IPS-18a (cell line): ENCODE measurements around the gene ANTXR2.

Experiments
- H3K27ac ChIP-seq: one replicate; pipeline ENCODE4 v1.5.1; 2013; ENCODE audit warnings: low read length
- H3K27me3 ChIP-seq: one replicate; pipeline ENCODE4 v1.6.1; 2013; ENCODE audit warnings: mild to moderate bottlenecking, low read length; ENCODE audit not compliant: control insufficient read depth, insufficient read depth
- H3K36me3 ChIP-seq: one replicate; pipeline ENCODE4 v1.6.1; 2013; ENCODE audit warnings: low read depth, low read length; ENCODE audit not compliant: control insufficient read depth
- H3K4me1 ChIP-seq: one replicate; pipeline ENCODE4 v1.6.1; 2013; ENCODE audit warnings: low read depth, low read length; ENCODE audit not compliant: control insufficient read depth
- H3K4me3 ChIP-seq: one replicate; pipeline ENCODE4 v1.5.1; 2013; ENCODE audit warnings: low read length
- H3K9ac ChIP-seq: one replicate; pipeline ENCODE4 v1.6.1; 2013; ENCODE audit warnings: mild to moderate bottlenecking, low read length, moderate library complexity
- H3K9me3 ChIP-seq: one replicate; pipeline ENCODE4 v1.6.1; 2013; ENCODE audit warnings: low read depth, low read length; ENCODE audit not compliant: control insufficient read depth

Gene ANTXR2

DNA sequence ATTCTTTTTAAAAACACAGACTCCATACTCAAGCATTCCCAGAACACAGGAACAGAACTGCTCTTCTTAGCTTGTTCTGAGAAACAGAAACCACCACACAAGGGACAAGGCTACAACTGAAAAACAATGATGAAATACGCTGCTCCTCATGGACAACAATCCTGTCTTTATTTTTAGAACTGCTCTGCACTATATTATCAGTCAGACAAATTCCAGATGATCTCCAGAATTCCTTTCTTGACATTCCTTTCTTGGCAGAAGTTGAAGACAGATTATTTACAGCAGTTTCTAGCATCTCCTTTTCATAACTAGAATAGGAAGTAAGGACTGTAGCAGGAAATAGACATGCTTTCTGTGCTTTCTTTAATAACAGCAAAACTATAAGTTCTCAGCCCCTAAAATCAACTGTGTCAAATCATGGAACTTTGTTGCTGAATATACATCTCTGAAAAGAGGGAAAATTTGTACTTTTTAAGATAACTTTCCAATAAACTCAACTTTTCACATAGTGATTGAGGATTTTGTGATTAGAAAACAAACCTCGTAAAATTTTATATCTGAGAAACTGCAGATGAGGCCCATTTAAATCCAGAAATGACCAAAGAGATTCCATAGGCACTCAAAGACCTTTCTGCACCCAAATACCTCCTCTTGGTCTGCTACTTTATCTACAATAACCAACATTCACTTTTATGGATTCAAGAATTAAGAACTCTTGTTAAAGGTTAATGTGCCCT is 35.9 kb downstream of the ANTXR2 start:
- Histone ChIP-seq H3K9me3 (no peaks in the 10 kb centered on the region), H3K9ac (no peak overlapping the region), H3K4me3 (no peak overlapping the region), H3K27ac (no peak overlapping the region), H3K27me3 (no peaks in the 10 kb centered on the region), H3K4me1 (no peaks in the 10 kb centered on the region), H3K36me3 (no peaks in the 10 kb centered on the region)

DNA sequence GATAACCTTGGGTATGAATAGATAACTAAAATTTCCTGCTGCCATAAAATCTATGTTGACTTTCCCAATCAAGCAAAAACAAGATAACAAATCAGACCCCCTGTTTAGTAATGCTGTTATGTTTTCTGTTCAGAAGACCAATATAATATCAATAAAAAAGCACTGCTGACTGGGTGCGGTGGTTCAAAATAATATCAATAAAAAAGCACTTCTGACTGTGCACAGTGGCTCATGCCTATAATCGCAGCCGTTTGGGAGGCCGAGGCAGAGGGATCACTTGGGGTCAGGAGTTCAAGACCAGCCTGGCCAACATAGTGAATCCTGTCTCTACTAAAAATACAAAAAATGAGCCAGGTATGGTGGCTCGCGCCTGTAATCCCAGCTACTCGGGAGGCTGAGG is 36.7 kb downstream of the ANTXR2 start:
- no peaks in the 10 kb centered on the region for H3K9me3 ChIP-seq
- H3K9ac ChIP-seq, result no peak overlapping the region
- no peaks in the 10 kb centered on the region for H3K36me3 ChIP-seq
- H3K27ac ChIP-seq, result no peak overlapping the region
- H3K27me3 ChIP-seq, result no peaks in the 10 kb centered on the region
- H3K4me1 ChIP-seq, result no peaks in the 10 kb centered on the region
- no peak overlapping the region for H3K4me3 ChIP-seq

DNA sequence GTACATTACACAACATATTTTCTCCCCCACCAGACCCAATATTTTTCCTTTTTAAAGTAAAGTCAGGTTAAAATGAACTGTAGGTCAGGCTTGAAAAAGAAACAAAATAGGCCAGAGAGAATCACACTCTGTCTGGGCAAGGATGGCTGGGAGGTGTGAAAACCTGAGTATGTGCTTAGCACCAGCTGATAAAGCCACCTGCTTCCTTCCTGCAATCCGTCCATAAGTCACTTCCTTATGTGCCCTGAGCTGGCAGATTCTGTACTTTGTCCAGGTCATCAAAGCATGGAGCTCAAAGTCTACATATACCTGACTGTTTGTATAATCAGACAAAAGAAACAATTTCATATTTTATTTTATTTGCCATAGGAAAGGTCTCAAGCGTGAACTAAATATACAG is 37.7 kb downstream of the ANTXR2 start:
- Histone ChIP-seq H3K27ac (no peak overlapping the region), H3K9me3 (no peaks in the 10 kb centered on the region), H3K36me3 (no peaks in the 10 kb centered on the region), H3K4me3 (no peak overlapping the region), H3K9ac (no peak overlapping the region), H3K4me1 (no peaks in the 10 kb centered on the region), H3K27me3 (no peaks in the 10 kb centered on the region)

DNA sequence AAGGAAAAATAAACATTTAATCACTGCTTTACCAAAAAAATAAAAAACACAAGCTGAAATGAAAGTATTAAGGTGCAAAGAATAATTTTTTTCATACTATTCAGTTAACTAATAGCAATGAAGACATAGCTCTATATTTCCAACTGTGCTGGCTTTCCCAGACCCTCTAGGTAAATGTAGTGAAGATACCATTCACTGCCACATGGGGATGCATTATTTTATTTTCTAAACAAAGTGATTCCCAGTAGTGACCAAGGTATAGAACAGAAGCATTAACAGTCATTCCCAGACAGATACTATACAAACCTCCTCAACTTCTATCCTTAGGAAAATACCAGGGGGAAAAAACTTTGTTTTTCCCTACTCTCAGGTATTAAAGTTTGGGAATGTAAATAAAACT is 39.4 kb downstream of the ANTXR2 start:
- H3K27ac ChIP-seq, result no peak overlapping the region
- H3K27me3 ChIP-seq, result no peaks in the 10 kb centered on the region
- no peaks in the 10 kb centered on the region for H3K36me3 ChIP-seq
- no peaks in the 10 kb centered on the region for H3K4me1 ChIP-seq
- no peaks in the 10 kb centered on the region for H3K9me3 ChIP-seq
- H3K4me3 ChIP-seq, result no peak overlapping the region
- H3K9ac ChIP-seq, result no peak overlapping the region

DNA sequence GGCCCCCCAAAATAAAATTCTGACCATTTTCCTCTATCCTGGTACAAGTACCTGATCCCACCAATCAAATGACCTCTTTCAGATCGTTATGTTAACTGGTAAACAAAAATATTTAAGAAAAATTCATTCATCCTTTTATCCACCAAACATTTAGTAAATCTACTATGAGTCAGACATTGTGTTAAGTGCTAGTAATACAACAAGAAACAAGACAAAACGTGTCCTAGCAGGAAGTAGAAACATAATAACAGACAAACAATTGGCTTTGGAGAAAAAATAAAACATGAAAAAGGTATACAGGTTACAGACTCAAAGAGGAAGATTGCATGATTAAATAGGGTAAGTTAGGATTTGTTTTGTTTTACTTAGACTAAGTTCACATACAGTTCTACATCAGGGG is 43.7 kb downstream of the ANTXR2 start:
- H3K4me3 ChIP-seq, result no peak overlapping the region
- no peaks in the 10 kb centered on the region for H3K36me3 ChIP-seq
- H3K27ac ChIP-seq, result no peak overlapping the region
- no peaks in the 10 kb centered on the region for H3K4me1 ChIP-seq
- no peak overlapping the region for H3K9ac ChIP-seq
- H3K27me3 ChIP-seq, result no peaks in the 10 kb centered on the region
- no peaks in the 10 kb centered on the region for H3K9me3 ChIP-seq

DNA sequence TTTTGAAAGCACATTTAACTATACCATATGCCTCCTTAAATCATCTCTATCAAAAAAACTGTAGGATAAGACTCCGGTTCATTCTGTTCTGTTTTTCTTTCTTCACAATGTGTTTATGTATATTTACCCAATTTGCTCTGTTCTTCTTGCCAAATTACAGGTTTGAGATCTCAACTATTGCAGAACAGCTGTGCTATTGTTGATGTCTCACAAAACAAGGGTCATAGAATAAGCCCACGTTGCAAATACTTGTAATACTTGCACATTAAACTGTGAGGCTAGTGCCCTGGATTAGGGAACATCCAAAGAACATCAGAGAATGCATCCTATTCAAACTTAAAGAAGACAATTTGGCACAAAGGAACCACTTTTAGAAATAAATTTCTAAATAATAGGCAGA is 45.4 kb downstream of the ANTXR2 start:
- Histone ChIP-seq H3K36me3 (no peaks in the 10 kb centered on the region), H3K9ac (no peak overlapping the region), H3K27ac (no peak overlapping the region), H3K9me3 (no peaks in the 10 kb centered on the region), H3K4me3 (no peak overlapping the region), H3K27me3 (no peaks in the 10 kb centered on the region), H3K4me1 (no peaks in the 10 kb centered on the region)

DNA sequence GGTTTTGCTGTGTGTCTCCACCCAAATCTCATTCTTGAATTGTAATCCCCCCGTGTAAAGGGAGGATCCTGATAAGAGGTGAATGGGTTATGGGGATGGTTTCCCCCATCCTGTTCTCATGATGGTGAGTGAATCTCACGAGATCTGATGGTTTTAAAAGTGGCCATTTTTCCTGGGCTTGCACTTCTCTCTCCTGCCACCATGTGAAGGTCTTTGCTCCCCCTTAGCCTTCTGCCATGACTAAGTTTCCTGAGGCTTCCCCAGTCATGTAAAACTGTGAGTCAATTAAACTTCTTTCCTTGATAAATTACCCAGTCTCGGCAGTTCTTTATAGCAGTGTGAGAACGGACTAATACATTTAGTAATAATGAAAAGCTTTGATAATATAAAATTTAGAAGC is 46.9 kb downstream of the ANTXR2 start:
- no peak overlapping the region for H3K9ac ChIP-seq
- no peaks in the 10 kb centered on the region for H3K27me3 ChIP-seq
- H3K4me1 ChIP-seq, result no peaks in the 10 kb centered on the region
- H3K9me3 ChIP-seq, result no peaks in the 10 kb centered on the region
- H3K36me3 ChIP-seq, result no peaks in the 10 kb centered on the region
- H3K4me3 ChIP-seq, result no peak overlapping the region
- no peak overlapping the region for H3K27ac ChIP-seq

DNA sequence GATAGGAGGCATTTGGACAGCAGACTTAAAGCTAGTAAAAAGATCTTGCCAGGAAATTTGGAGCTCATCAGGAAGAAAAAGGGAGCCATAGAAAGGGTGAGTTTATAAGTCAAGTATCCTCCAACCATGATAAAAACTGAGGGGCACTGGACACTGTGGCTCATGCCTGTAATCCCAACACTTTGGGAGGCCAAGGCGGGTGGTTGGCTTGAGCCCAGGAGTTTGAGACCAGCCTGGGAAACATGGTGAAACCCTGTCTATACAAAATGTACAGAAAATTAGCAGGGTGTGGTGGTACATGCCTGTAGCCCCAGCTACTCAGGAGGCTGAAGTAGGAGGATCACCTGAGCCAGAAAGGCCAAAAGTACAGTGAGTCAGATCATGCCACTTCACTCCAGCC is 48.7 kb downstream of the ANTXR2 start:
- Histone ChIP-seq H3K9ac (no peak overlapping the region), H3K36me3 (no peaks in the 10 kb centered on the region), H3K4me1 (no peaks in the 10 kb centered on the region), H3K9me3 (no peaks in the 10 kb centered on the region), H3K27me3 (no peaks in the 10 kb centered on the region), H3K4me3 (no peak overlapping the region), H3K27ac (no peak overlapping the region)

DNA sequence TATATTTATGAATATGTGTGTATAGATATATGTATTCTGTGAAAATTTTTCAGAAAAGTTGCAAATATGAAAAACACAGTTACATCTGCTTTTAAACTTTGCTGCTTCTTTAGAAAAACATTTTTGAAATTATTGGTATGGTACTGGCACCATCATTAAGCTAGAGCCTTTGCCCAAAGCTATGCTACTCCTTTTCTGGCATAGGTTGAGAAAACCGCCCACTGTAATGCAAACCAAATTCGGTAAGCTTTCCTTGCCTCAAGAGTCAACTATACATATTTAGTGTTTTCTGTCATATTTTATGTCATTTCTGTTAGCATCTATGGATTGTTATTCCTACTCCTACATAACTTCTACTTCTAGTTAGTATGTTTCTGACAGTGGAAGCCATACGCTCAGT is 50.7 kb downstream of the ANTXR2 start:
- Histone ChIP-seq H3K36me3 (no peaks in the 10 kb centered on the region), H3K4me1 (no peaks in the 10 kb centered on the region), H3K27ac (no peak overlapping the region), H3K27me3 (no peaks in the 10 kb centered on the region), H3K4me3 (no peak overlapping the region), H3K9me3 (no peaks in the 10 kb centered on the region), H3K9ac (no peak overlapping the region)

DNA sequence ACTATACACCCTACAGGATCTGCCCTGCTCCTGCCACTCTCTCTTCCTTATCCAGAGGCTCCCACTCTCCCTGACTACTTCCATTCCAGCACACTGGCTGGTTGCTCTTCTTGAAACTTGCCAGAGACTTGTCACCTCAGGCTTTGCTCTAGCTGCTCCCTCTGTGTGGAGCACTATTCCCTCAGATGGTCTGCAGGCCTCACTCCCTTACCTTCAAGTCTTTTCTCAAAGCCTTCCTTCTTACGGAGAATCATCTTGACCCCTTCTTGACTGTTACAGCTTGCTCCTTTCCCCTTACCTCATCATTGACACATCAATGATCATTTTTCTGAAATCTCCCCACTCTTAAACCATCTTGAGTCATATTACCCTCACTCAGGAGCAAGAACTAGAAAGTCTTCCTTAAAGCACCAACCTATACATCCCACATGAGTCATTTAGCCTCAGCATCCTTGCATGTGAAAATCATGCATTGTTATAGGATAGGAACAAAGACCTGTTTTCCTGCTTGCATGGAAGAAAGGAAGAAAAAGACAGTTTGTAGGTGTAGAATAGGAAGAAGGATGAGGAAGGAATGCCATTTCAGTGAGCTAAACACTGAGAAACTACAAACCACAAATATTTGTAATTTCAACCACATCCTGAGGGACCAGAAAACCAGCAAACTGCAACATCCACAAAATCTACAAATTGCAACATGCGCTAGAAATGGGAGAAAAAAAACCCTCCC is 55.7 kb downstream of the ANTXR2 start:
- Histone ChIP-seq H3K9ac (no peak overlapping the region), H3K36me3 (no peaks in the 10 kb centered on the region), H3K4me3 (no peak overlapping the region)

DNA sequence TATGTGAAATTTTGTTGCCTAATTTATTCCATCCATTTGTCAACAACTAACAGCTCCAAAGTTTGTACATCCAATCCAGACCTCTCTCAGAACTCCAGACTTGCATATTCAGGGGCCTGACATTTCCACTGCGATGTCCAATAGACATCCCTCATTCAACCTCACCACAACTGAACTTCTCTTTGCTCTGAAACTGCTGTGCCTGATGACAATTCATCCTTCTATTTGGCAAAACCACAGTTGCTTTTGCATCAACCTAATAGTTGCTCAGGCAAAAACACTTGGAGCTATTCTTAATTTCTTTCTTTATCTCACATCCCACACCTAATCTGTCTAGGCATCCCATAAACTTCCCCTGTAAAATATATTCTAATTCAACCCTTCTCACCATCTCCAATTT is 56.5 kb downstream of the ANTXR2 start:
- H3K4me3 ChIP-seq, result no peak overlapping the region
- H3K27me3 ChIP-seq, result no peaks in the 10 kb centered on the region
- no peaks in the 10 kb centered on the region for H3K9me3 ChIP-seq
- H3K4me1 ChIP-seq, result no peaks in the 10 kb centered on the region
- H3K27ac ChIP-seq, result no peak overlapping the region
- H3K9ac ChIP-seq, result no peak overlapping the region
- no peaks in the 10 kb centered on the region for H3K36me3 ChIP-seq

More for the DNA sequence above, 55.7 kb downstream of the ANTXR2 start:
- H3K9me3 ChIP-seq, result no peaks in the 10 kb centered on the region
- no peaks in the 10 kb centered on the region for H3K27me3 ChIP-seq
- no peaks in the 10 kb centered on the region for H3K4me1 ChIP-seq
- no peak overlapping the region for H3K27ac ChIP-seq
